B cell (primary cell): ENCODE data around the gene UBL4A. TPM values are rescaled to one million over a fixed set of nuclear protein-coding genes. Genes with fewer than 3 reads are reported as not detected.

Experiments used
- ATAC-seq: fragments of 200-7000 bp; cut with Tn5 transposase; one replicate; pipeline ENCODE4 v1.10.0; 2021; ENCODE audit warnings: low read depth, mild to moderate bottlenecking, moderate number of reproducible peaks, moderate library complexity
- CTCF ChIA-PET: fragments of 350-600 bp; sonication (Branson Sonifier 250); formaldehyde crosslinking; loops from one replicate; lab custom pipeline; 2021; ENCODE audit warnings: antibody characterized with exemption, inconsistent platforms; lab: Charles Lee
- POLR2A ChIA-PET: fragments of 350-600 bp; sonication (Branson Sonifier 250); formaldehyde crosslinking; loops from one replicate; lab custom pipeline; 2021; ENCODE audit warnings: antibody characterized with exemption; lab: Charles Lee
- DNase-seq: peaks from one replicate; pipeline ENCODE4 v3.0.0; 2013
- H2AFZ ChIP-seq: 2 replicates; pipeline ENCODE4 v1.6.1; 2012; ENCODE audit warnings: mild to moderate bottlenecking, low read depth, low read length; ENCODE audit not compliant: insufficient read depth, poor library complexity, severe bottlenecking
- H3K27ac ChIP-seq, 2 donors: 1 replicate in 1 of 2; 2 replicates in 1 of 2; pipeline ENCODE4 v1.5.1; 2012 to 2013; ENCODE audit warnings: low read length in 2 of 2, mild to moderate bottlenecking in 2 of 2, moderate library complexity in 1 of 2
- H3K27me3 ChIP-seq, 4 experiments: fragments of 200-600 bp in 1 of 4; sonication (generic) in 1 of 4; replicated peaks in 1 of 4; 1 replicate in 2 of 4; 2 replicates in 2 of 4; pipeline versions ENCODE4 v1.6.1 to v1.7.0; 2013 to 2016; ENCODE audit warnings: low read length in 3 of 4, mild to moderate bottlenecking in 2 of 4, mixed read lengths in 1 of 4, moderate library complexity in 1 of 4; ENCODE audit not compliant: insufficient read depth in 4 of 4, control insufficient read depth in 3 of 4; ENCODE audit errors: control extremely low read depth in 1 of 4
- H3K36me3 ChIP-seq, 2 experiments: replicated peaks in 1 of 2; 1 replicate in 1 of 2; 2 replicates in 1 of 2; pipeline versions ENCODE4 v1.6.1 to v1.7.1; 2013; ENCODE audit warnings: low read length in 1 of 2; ENCODE audit not compliant: insufficient read depth in 2 of 2, control insufficient read depth in 1 of 2; ENCODE audit errors: control extremely low read depth in 1 of 2, extremely low read depth in 1 of 2
- H3K4me1 ChIP-seq, 2 donors: fragments of 200-600 bp in 1 of 2; sonication (generic) in 1 of 2; 1 replicate in 1 of 2; 2 replicates in 1 of 2; pipeline versions ENCODE4 v1.5.1 to v1.6.1; 2013 to 2017; ENCODE audit warnings: low read length in 2 of 2; ENCODE audit not compliant: control insufficient read depth in 2 of 2, insufficient read depth in 2 of 2
- H3K4me2 ChIP-seq: replicated peaks from 2 replicates; pipeline ENCODE3; 2012; ENCODE audit warnings: mild to moderate bottlenecking, low read depth, low read length; ENCODE audit not compliant: poor library complexity, severe bottlenecking
- H3K4me3 ChIP-seq, 5 experiments: fragments of 200-600 bp in 1 of 5; sonication (generic) in 1 of 5; 1 replicate in 3 of 5; 2 replicates in 2 of 5; pipeline versions ENCODE4 v1.5.1 to v1.7.0; 2011 to 2016; ENCODE audit warnings: low read length in 4 of 5, mild to moderate bottlenecking in 4 of 5, low read depth in 2 of 5, control low read depth in 1 of 5, moderate library complexity in 1 of 5; ENCODE audit not compliant: insufficient read depth in 1 of 5; ENCODE audit errors: control extremely low read depth in 1 of 5, extremely low read depth in 1 of 5
- H3K79me2 ChIP-seq: fragments of 200-600 bp; sonication (generic); one replicate; pipeline ENCODE4 v1.6.0; 2016; ENCODE audit warnings: low read length; ENCODE audit not compliant: control insufficient read depth, insufficient read depth
- H3K9ac ChIP-seq: fragments of 200-600 bp; sonication (generic); 2 replicates; pipeline ENCODE4 v1.6.1; 2017; ENCODE audit warnings: mild to moderate bottlenecking, low read length, moderate library complexity
- H3K9me3 ChIP-seq, 3 donors: one replicate each; pipeline versions ENCODE4 v1.6.1 to v1.7.1; 2013; ENCODE audit warnings: low read length in 2 of 3; ENCODE audit not compliant: control insufficient read depth in 2 of 3, insufficient read depth in 1 of 3; ENCODE audit errors: control extremely low read depth in 1 of 3
- H4K20me1 ChIP-seq: 2 replicates; pipeline ENCODE4 v1.6.0; 2012; ENCODE audit warnings: mild to moderate bottlenecking, low read length; ENCODE audit not compliant: insufficient read depth, control insufficient read depth, poor library complexity, severe bottlenecking
- H3K27ac Mint-ChIP-seq: one replicate; pipeline ENCODE4 v1.8.0; 2021; ENCODE audit warnings: mixed read lengths
- H3K27me3 Mint-ChIP-seq: one replicate; pipeline ENCODE4 v1.8.0; 2021; ENCODE audit warnings: mixed read lengths
- H3K4me1 Mint-ChIP-seq: one replicate; pipeline ENCODE4 v1.8.0; 2021; ENCODE audit warnings: mixed read lengths
- H3K4me3 Mint-ChIP-seq: one replicate; pipeline ENCODE4 v1.8.0; 2021; ENCODE audit warnings: mixed read lengths
- H3K9me3 Mint-ChIP-seq: one replicate; pipeline ENCODE4 v1.8.0; 2022; ENCODE audit warnings: mixed read lengths; ENCODE audit not compliant: insufficient read depth
- CTCF ChIP-seq: fragments of 200-600 bp; IDR thresholded peaks from one replicate; pipeline ENCODE4 v1.8.0; 2022; ENCODE audit warnings: antibody characterized with exemption, mild to moderate bottlenecking
- EZH2 ChIP-seq: IDR thresholded peaks from 2 replicates; pipeline ENCODE4 v1.6.1; 2012; ENCODE audit warnings: borderline replicate concordance, low read depth, mild to moderate bottlenecking, moderate library complexity, low read length; ENCODE audit not compliant: insufficient read depth, poor library complexity, severe bottlenecking
- WGBS: methylation state at CpG from one replicate; pipeline ENCODE4 v1.1.5; 2013; ENCODE audit warnings: missing lambda C conversion rate; ENCODE audit not compliant: insufficient coverage; 5-methylcytosine and 5-hydroxymethylcytosine counted together
- intact Hi-C: fragments of 100-400 bp; cut with micrococcal nuclease; formaldehyde crosslinking; loops from one replicate; pipeline ENCODE4 v1.10.0; 2022
- polyA plus RNA-seq: library from polyadenylated mRNA; depleted of rRNA; stranded (reverse); fragments of >200 nt; gene quantifications from 2 replicates; pipeline ENCODE4 v1.2.3, GENCODE V29; 2012
- total RNA-seq, 2 donors: library from RNA; stranded (reverse); fragments of 120-200 nt in 1 of 2; gene quantifications; 1 replicate in 1 of 2; 2 replicates in 1 of 2; pipeline versions ENCODE4 v1.2.3 to v1.2.4, GENCODE V29; 2013 to 2022

The UBL4A gene
- total and polyA plus RNA-seq, 2 donors (not counting 1 experiment from before 2014, with no cell fraction given): 13.1 to 23.3 TPM

GRCh38 chrX:154437971-154438893 is 48.2 kb downstream of the UBL4A start:
- Histone ChIP-seq H3K4me2 (peak overlapping the region; percentile 73), H4K20me1 (peaks cover 6% of the 10 kb centered on the region), H3K79me2 (peaks cover 27% of the 10 kb centered on the region), H3K9ac (peak overlapping the region; percentile 64), H3K27ac (no peak overlapping the region), H3K9me3 (no peaks in the 10 kb centered on the region), H3K4me3 (peak overlapping the region in 4 of 5 experiments; percentile 59 to 65 (median 62)), H3K36me3 (peaks cover 0 to 13% of the 10 kb centered on the region in 2 experiments), H3K4me1 (peaks cover 10 to 19% of the 10 kb centered on the region in 2 donors), H3K27me3 (no peaks in the 10 kb centered on the region), H2AFZ (no peak overlapping the region)
- ChIA-PET POLR2A (interaction anchor here (1.7 kb wide), 1 partner anchor 19 kb away, joined by 5 read pairs; no protein-coding TSS in a partner anchor), CTCF (no interaction called here)
- no peak for DNase-seq
- 93% methylated on average over 9 of the region's 28 CpGs for WGBS
- H3K4me3 Mint-ChIP-seq: peak overlapping the region; percentile 84
- H3K4me1 Mint-ChIP-seq: peaks cover 13% of the 10 kb centered on the region
- TF ChIP-seq EZH2 (no peak), CTCF (no peak)
- H3K9me3 Mint-ChIP-seq: no peaks in the 10 kb centered on the region
- intact Hi-C loops: no loop called here
- H3K27ac Mint-ChIP-seq: peak overlapping the region; percentile 88
- ATAC-seq: no peak
- no peaks in the 10 kb centered on the region for H3K27me3 Mint-ChIP-seq
